D721Med (cell line): Measurements from ENCODE around the gene SLC37A4.
A peak's percentile ranks its signal among the peaks of the same experiment; 100 is the strongest.
"Not testable (repeated sequence)": the region's sequence is repeated elsewhere in the genome, so short reads cannot be mapped to it uniquely, and the experiment has no call there.

Experiments
- DNase-seq: peaks from one replicate; pipeline ENCODE4 v3.0.0; 2011; ENCODE audit warnings: low spot score; ENCODE audit not compliant: insufficient read length
- FAIRE-seq: peaks from 2 replicates; lab custom pipeline; 2011; peaks lifted over from hg19 to GRCh38; lab: Jason Lieb, UNC
- TF ChIP-seq, protein P1 (sequence below): IDR thresholded peaks from 2 replicates; pipeline ENCODE4 v1.5.1; 2012; ENCODE audit warnings: mild to moderate bottlenecking, control low read depth; ENCODE audit not compliant: insufficient read depth; ENCODE audit errors: missing control alignments

Gene SLC37A4

GRCh38 chr11:118998388-118998717, 32.3 kb downstream of the SLC37A4 start:
- TF ChIP-seq, protein P1, sequence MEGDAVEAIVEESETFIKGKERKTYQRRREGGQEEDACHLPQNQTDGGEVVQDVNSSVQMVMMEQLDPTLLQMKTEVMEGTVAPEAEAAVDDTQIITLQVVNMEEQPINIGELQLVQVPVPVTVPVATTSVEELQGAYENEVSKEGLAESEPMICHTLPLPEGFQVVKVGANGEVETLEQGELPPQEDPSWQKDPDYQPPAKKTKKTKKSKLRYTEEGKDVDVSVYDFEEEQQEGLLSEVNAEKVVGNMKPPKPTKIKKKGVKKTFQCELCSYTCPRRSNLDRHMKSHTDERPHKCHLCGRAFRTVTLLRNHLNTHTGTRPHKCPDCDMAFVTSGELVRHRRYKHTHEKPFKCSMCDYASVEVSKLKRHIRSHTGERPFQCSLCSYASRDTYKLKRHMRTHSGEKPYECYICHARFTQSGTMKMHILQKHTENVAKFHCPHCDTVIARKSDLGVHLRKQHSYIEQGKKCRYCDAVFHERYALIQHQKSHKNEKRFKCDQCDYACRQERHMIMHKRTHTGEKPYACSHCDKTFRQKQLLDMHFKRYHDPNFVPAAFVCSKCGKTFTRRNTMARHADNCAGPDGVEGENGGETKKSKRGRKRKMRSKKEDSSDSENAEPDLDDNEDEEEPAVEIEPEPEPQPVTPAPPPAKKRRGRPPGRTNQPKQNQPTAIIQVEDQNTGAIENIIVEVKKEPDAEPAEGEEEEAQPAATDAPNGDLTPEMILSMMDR = no peak

DNA sequence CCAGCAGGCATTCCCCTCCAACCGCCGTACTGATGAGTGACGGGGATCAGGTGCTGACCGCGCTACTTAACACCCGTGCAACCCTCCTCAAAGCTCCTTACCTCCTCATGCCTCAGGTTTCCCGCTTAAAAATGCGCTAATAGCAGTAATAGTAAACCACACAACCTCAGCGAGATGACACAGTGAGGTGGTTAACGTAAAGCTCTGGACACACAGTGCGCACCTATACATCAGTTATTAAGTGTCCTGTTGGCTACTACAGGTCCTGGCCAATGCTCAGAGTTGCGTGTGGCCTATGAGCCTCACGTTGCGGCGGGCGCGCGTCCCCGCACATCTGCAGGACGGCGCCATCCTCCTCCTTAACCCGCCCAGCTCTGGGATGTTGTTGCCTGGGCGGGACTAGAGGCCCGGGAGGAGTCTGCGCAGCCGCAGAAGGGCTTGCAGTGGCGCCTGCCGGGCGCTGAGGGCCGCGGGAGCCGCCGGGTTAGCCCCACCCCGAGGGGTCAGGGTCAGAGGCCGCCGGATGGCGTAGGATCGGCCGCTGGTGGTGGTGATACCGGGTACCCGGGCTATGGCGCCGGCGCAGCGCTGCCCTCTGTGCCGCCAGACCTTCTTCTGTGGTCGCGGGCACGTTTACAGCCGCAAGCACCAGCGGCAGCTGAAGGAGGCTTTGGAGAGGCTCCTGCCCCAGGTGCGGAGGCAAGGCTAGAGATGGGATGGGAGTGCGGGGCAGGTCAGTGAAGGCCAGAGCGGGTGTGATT, 32.9 kb downstream of the SLC37A4 start, which contains the start of gene CENATAC:
Gene CENATAC, plus strand, starts transcription at position 512 of the 761 bp plus-strand sequence. Its CDS starts 60 bp downstream, at position 572.
- FAIRE-seq = no peak
- TF ChIP-seq, protein P1 = no peak
- peak; percentile 99 for DNase-seq

More at GRCh38 chr11:118998388-118998717, 32.3 kb downstream of the SLC37A4 start:
- FAIRE-seq = no peak
- no peak for DNase-seq

DNA sequence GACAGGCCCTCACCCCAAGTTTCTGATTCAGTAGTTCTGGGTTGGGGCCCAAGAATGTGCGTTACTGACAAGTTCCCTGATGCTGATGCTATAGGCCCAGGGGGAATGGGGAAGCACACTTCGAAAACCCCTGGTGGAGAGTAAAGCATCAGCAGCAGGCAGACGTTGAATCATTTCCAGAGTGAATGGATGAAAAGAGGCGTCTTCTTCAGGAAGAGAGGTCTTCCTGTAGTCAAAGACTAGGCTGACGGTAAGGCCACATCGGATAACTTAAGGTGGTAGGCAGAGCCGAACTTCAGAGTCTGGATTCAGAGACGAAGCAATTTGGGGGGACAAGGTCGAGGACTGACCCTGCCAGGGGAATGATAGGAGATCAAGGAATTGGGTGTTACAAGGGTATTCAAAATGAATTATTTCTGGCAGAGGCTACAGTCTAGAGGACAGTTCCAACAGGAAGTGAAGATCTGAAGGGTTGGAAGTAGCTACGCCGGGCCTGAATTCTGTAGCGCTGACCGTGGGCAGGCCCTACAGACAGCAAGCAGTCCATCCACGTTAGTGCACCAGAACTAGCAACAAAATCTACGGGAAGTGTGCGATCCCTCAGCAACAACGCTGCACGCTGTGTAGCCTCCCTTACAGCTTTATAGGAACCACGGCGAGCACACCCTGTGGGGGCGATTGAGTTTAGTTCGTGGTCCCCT, 33.6 kb downstream of the SLC37A4 start:
- TF ChIP-seq, protein P1 = no peak
- no peak for FAIRE-seq
- no peak for DNase-seq

DNA sequence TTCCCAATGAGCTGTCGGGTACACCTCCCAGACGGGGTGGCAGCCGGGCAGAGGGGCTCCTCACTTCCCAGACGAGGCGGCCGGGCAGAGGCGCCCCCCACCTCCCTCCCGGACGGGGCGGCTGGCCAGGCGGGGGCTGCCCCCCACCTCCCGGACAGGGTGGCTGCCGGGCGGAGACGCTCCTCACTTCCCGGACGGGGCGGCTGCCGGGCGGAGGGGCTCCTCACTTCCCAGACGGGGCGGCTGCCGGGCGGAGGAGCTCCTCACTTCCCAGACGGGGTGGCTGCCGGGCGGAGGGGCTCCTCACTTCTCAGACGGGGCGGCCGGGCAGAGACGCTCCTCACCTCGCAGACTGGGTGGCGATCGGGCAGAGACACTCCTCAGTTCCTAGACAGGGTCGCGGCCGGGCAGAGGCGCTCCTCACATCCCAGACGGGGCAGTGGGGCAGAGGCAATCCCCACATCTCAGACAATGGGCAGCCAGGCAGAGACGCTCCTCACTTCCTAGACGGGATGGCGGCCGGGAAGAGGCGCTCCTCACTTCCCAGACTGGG, 39.1 kb downstream of the SLC37A4 start:
- not testable (repeated sequence) for FAIRE-seq, DNase-seq

GRCh38 chr11:118988280-118988679, 42.4 kb downstream of the SLC37A4 start:
- FAIRE-seq (no peak), DNase-seq (no peak)
- TF ChIP-seq, protein P1 = no peak

GRCh38 chr11:118984825-118985224, 45.9 kb downstream of the SLC37A4 start:
- no peak for FAIRE-seq
- TF ChIP-seq, protein P1 = no peak
- DNase-seq = no peak

- FAIRE-seq, DNase-seq: not testable (repeated sequence)
Measured at GRCh38 chr11:118984337-118984736, 46.3 kb downstream of the SLC37A4 start.
